SK-N-SH (cell line): ENCODE results near the gene ZNF280A. TPM values are rescaled to one million over a fixed set of nuclear protein-coding genes. Genes with fewer than 3 reads are reported as not detected.

Experiments
- CTCF ChIA-PET: fragments of 300-600, 350-600 bp; formaldehyde crosslinking; extraction: SDS; loops from one replicate; lab custom pipeline; 2021; lab: Yijun Ruan, JAX
- POLR2A ChIA-PET: fragments of 350-600 bp; sonication (Branson Sonifier 250); formaldehyde crosslinking; extraction: SDS; loops from one replicate; lab custom pipeline; 2020; ENCODE audit warnings: antibody characterized with exemption, inconsistent platforms; lab: Yijun Ruan, JAX
- DNase-seq: peaks from one replicate; pipeline ENCODE4 v3.0.0; 2012
- H2AFZ ChIP-seq: fragments of 200-600 bp; sonication (generic); 2 replicates; pipeline ENCODE4 v1.8.1; 2016; ENCODE audit warnings: antibody characterized with exemption, mild to moderate bottlenecking, low read depth
- H3F3A ChIP-seq: fragments of 200-600 bp; sonication (generic); replicated peaks from 2 replicates; pipeline ENCODE3; 2016; ENCODE audit warnings: antibody characterized with exemption, mild to moderate bottlenecking; ENCODE audit not compliant: insufficient read depth
- H3K27ac ChIP-seq, 2 experiments: fragments of 200-500 bp in 1 of 2; fragments of 200-600 bp in 1 of 2; sonication (Bioruptor generic) in 1 of 2; sonication (generic), shearing (Covaris generic) in 1 of 2; 2 replicates each; pipeline versions ENCODE4 v1.5.1 to v1.6.1; 2014 to 2016; ENCODE audit warnings: low read depth in 2 of 2, inconsistent platforms in 1 of 2, low read length in 1 of 2, mild to moderate bottlenecking in 1 of 2, mixed read lengths in 1 of 2
- H3K27me3 ChIP-seq: fragments of 200-600 bp; sonication (generic), shearing (Covaris generic); 2 replicates; pipeline ENCODE4 v1.6.1; 2016; ENCODE audit warnings: mixed run types; ENCODE audit not compliant: insufficient read depth
- H3K36me3 ChIP-seq, 2 experiments: fragments of 200-500 bp in 1 of 2; fragments of 200-600 bp in 1 of 2; sonication (Bioruptor generic) in 1 of 2; sonication (generic) in 1 of 2; replicated peaks in 1 of 2; 2 replicates each; pipeline versions ENCODE3 to v1.5.1; 2014 to 2016; ENCODE audit warnings: low read length in 1 of 2, mild to moderate bottlenecking in 1 of 2; ENCODE audit not compliant: insufficient read depth in 2 of 2, control insufficient read depth in 1 of 2
- H3K4me1 ChIP-seq, 2 experiments: fragments of 200-500 bp in 1 of 2; fragments of 200-600 bp in 1 of 2; sonication (Bioruptor generic) in 1 of 2; sonication (generic), shearing (Covaris generic) in 1 of 2; 2 replicates each; pipeline versions ENCODE4 v1.5.1 to v1.6.1; 2014 to 2016; ENCODE audit warnings: low read depth in 1 of 2, low read length in 1 of 2, mixed run types in 1 of 2; ENCODE audit not compliant: insufficient read depth in 2 of 2, control insufficient read depth in 1 of 2
- H3K4me2 ChIP-seq: fragments of 200-600 bp; sonication (generic), shearing (Covaris generic); 2 replicates; pipeline ENCODE4 v1.6.1; 2017; ENCODE audit warnings: mixed run types
- H3K4me3 ChIP-seq, 2 experiments: fragments of 200-500 bp in 1 of 2; fragments of 200-600 bp in 1 of 2; sonication (Bioruptor generic) in 1 of 2; sonication (generic), shearing (Covaris generic) in 1 of 2; 2 replicates each; pipeline versions ENCODE4 v1.5.1 to v1.8.1; 2014 to 2016; ENCODE audit warnings: low read depth in 2 of 2, inconsistent platforms in 1 of 2, low read length in 1 of 2, mild to moderate bottlenecking in 1 of 2, mixed read lengths in 1 of 2, moderate library complexity in 1 of 2
- H3K79me2 ChIP-seq: fragments of 200-600 bp; sonication (generic); 2 replicates; pipeline ENCODE4 v1.8.1; 2017; ENCODE audit warnings: mild to moderate bottlenecking; ENCODE audit not compliant: insufficient read depth
- H3K9ac ChIP-seq: fragments of 200-600 bp; sonication (generic); 2 replicates; pipeline ENCODE4 v1.6.1; 2017; ENCODE audit warnings: mixed run types
- H3K9me2 ChIP-seq: fragments of 200-600 bp; sonication (generic); 2 replicates; pipeline ENCODE4 v1.6.1; 2017; ENCODE audit warnings: mixed run types
- H3K9me3 ChIP-seq: fragments of 200-600 bp; sonication (generic); 2 replicates; pipeline ENCODE4 v1.6.1; 2017; ENCODE audit warnings: mixed run types, mild to moderate bottlenecking, moderate library complexity
- H4K20me1 ChIP-seq: fragments of 200-600 bp; sonication (generic); 2 replicates; pipeline ENCODE4 v1.6.1; 2017; ENCODE audit warnings: mild to moderate bottlenecking, mixed run types; ENCODE audit not compliant: insufficient read depth
- CTCF ChIP-seq: fragments of 200-600 bp; sonication (generic); IDR thresholded peaks from 2 replicates; pipeline ENCODE4 v1.6.1; 2017; ENCODE audit warnings: antibody characterized with exemption, mild to moderate bottlenecking, moderate library complexity
- FOXJ3 ChIP-seq: sonication (generic); formaldehyde crosslinking; IDR thresholded peaks from 2 replicates; pipeline ENCODE4 v1.5.1; 2020; ENCODE audit warnings: mild to moderate bottlenecking, missing genetic modification reagents
- GABPA ChIP-seq: IDR thresholded peaks from 2 replicates; pipeline ENCODE4 v1.4.0; 2012; ENCODE audit warnings: low read depth, mild to moderate bottlenecking
- POLR2AphosphoS5 ChIP-seq: IDR thresholded peaks from 2 replicates; pipeline ENCODE4 v1.6.1; 2012; ENCODE audit warnings: low read depth, low read length
- RAD21 ChIP-seq: IDR thresholded peaks from 2 replicates; pipeline ENCODE4 v1.6.1; 2012; ENCODE audit warnings: mild to moderate bottlenecking, low read length
- REST ChIP-seq: IDR thresholded peaks from 2 replicates; pipeline ENCODE4 v1.6.1; 2012; ENCODE audit warnings: mild to moderate bottlenecking, low read depth, low read length, moderate library complexity
- RXRA ChIP-seq: IDR thresholded peaks from 2 replicates; pipeline ENCODE4 v1.4.0; 2012; ENCODE audit warnings: low read depth, mild to moderate bottlenecking, borderline replicate concordance
- SMC3 ChIP-seq: IDR thresholded peaks from 2 replicates; pipeline ENCODE4 v1.6.1; 2012; ENCODE audit warnings: low read depth, low read length, improper control_type of control experiment
- TEAD4 ChIP-seq: IDR thresholded peaks from 2 replicates; pipeline ENCODE4 v1.4.0; 2012; ENCODE audit warnings: mild to moderate bottlenecking, borderline replicate concordance; ENCODE audit not compliant: insufficient read depth
- ZBTB33 ChIP-seq: IDR thresholded peaks from 2 replicates; pipeline ENCODE4 v1.4.0; 2012; ENCODE audit warnings: low read depth, borderline replicate concordance
- WGBS: methylation state at CpG from one replicate; pipeline ENCODE4 v1.1.6; 2017; ENCODE audit warnings: low lambda C conversion rate; 5-methylcytosine and 5-hydroxymethylcytosine counted together
- polyA plus RNA-seq, 3 experiments: library from polyadenylated mRNA; depleted of rRNA; stranded (reverse); fragments of >200 nt; gene quantifications; 2 replicates each; pipeline ENCODE4 v1.2.3, GENCODE V29; 2012

ZNF280A gene
- polyA plus RNA-seq, 1 of the 3 experiments (the other 2 are of a cell fraction), result not detected

- DNase-seq, result no peak
- H3K9me2 ChIP-seq, result no peaks in the 10 kb centered on the region
- H2AFZ ChIP-seq, result no peak overlapping the region
- H3K27ac ChIP-seq, result no peak overlapping the region
- POLR2A ChIA-PET, result no interaction called here
- H3F3A ChIP-seq, result no peaks in the 10 kb centered on the region
- TF ChIP-seq RXRA (no peak), GABPA (no peak), REST (no peak), TEAD4 (no peak), CTCF (no peak), SMC3 (no peak), FOXJ3 (no peak), RAD21 (no peak), ZBTB33 (no peak), POLR2AphosphoS5 (no peak)
- TF ChIP-seq, all 33 proteins: peak for 0
- no peak overlapping the region for H3K4me2 ChIP-seq
- 65% methylated on average over 6 of the region's 6 CpGs for WGBS
- no peak overlapping the region for H3K4me3 ChIP-seq
- H3K27me3 ChIP-seq, result no peaks in the 10 kb centered on the region
- H3K9ac ChIP-seq, result no peak overlapping the region
- H3K79me2 ChIP-seq, result no peaks in the 10 kb centered on the region
- H4K20me1 ChIP-seq, result no peaks in the 10 kb centered on the region
- H3K4me1 ChIP-seq, result no peaks in the 10 kb centered on the region
- CTCF ChIA-PET, result interaction anchor here (2.2 kb wide), 1 partner anchor 72 kb away, joined by 10 read pairs; no protein-coding TSS in a partner anchor
- H3K36me3 ChIP-seq, result no peaks in the 10 kb centered on the region
- H3K9me3 ChIP-seq, result no peaks in the 10 kb centered on the region
Measured at GRCh38 chr22:22536515-22536914, 16.4 kb upstream of the ZNF280A start.
